Liver (tissue), 9 donors: ENCODE results near the gene NFATC4. TPM values are rescaled to one million over a fixed set of nuclear protein-coding genes. Genes with fewer than 3 reads are reported as not detected.

Experiments
- DNase-seq: peaks from one replicate; pipeline ENCODE4 v3.0.0-alpha.2; 2017; ENCODE audit warnings: low spot score
- H3K27ac ChIP-seq, 2 donors: one replicate each; pipeline ENCODE4 v1.7.0; 2013; ENCODE audit warnings: inconsistent platforms in 2 of 2, low read length in 2 of 2, control low read depth in 1 of 2, low read depth in 1 of 2, mild to moderate bottlenecking in 1 of 2
- H3K27me3 ChIP-seq, 4 donors: one replicate each; pipeline versions ENCODE4 v1.6.1 to v1.7.0; 2013; ENCODE audit warnings: low read length in 3 of 4, inconsistent platforms in 1 of 4, mild to moderate bottlenecking in 1 of 4, moderate library complexity in 1 of 4; ENCODE audit not compliant: control insufficient read depth in 4 of 4, insufficient read depth in 4 of 4
- H3K36me3 ChIP-seq, 4 donors: one replicate each; pipeline versions ENCODE4 v1.6.1 to v1.7.0; 2013; ENCODE audit warnings: low read length in 3 of 4, mild to moderate bottlenecking in 3 of 4, low read depth in 1 of 4, moderate library complexity in 1 of 4; ENCODE audit not compliant: control insufficient read depth in 4 of 4, insufficient read depth in 3 of 4
- H3K4me1 ChIP-seq, 4 donors: one replicate each; pipeline versions ENCODE4 v1.6.1 to v1.7.0; 2013; ENCODE audit warnings: low read length in 3 of 4, mild to moderate bottlenecking in 3 of 4, moderate library complexity in 1 of 4; ENCODE audit not compliant: control insufficient read depth in 4 of 4, insufficient read depth in 4 of 4
- H3K4me3 ChIP-seq, 3 donors: one replicate each; pipeline versions ENCODE4 v1.6.1 to v1.7.0; 2013; ENCODE audit warnings: low read length in 3 of 3, control low read depth in 1 of 3, low read depth in 1 of 3, mild to moderate bottlenecking in 1 of 3
- H3K9ac ChIP-seq, 2 donors: one replicate each; pipeline ENCODE4 v1.7.0; 2013; ENCODE audit warnings: low read length in 2 of 2, mild to moderate bottlenecking in 2 of 2, moderate library complexity in 2 of 2, control low read depth in 1 of 2, low read depth in 1 of 2
- H3K9me3 ChIP-seq, 4 donors: one replicate each; pipeline versions ENCODE4 v1.6.1 to v1.7.0; 2013; ENCODE audit warnings: low read length in 3 of 4; ENCODE audit not compliant: control insufficient read depth in 4 of 4
- ATF3 ChIP-seq: IDR thresholded peaks from 2 replicates; pipeline ENCODE4 v1.6.1; 2016; ENCODE audit warnings: antibody characterized with exemption
- CTCF ChIP-seq: fragments of 150-350 bp; IDR thresholded peaks from 2 replicates; pipeline ENCODE4 v1.5.1; 2017; ENCODE audit warnings: improper control_type of control experiment, low read depth, low read length; ENCODE audit not compliant: missing input control
- EGR1 ChIP-seq, 2 donors: IDR thresholded peaks; 2 replicates each; pipeline ENCODE4 v1.6.1; 2016 to 2018; ENCODE audit warnings: antibody characterized with exemption in 2 of 2, low read depth in 2 of 2
- FOXA1 ChIP-seq: IDR thresholded peaks from 2 replicates; pipeline ENCODE4 v1.6.1; 2016; ENCODE audit warnings: antibody characterized with exemption
- FOXA2 ChIP-seq: IDR thresholded peaks from 2 replicates; pipeline ENCODE4 v1.6.1; 2016; ENCODE audit warnings: antibody characterized with exemption
- GABPA ChIP-seq, 2 donors: IDR thresholded peaks in 1 of 2; conservative IDR thresholded peaks in 1 of 2; 2 replicates each; pipeline ENCODE4 v1.6.1; 2016; ENCODE audit warnings: antibody characterized with exemption in 2 of 2, mild to moderate bottlenecking in 1 of 2, moderate library complexity in 1 of 2
- HNF4A ChIP-seq, 2 donors: conservative IDR thresholded peaks; 2 replicates each; pipeline ENCODE4 v1.6.1; 2016; ENCODE audit warnings: antibody characterized with exemption in 2 of 2, mild to moderate bottlenecking in 2 of 2
- HNF4G ChIP-seq: IDR thresholded peaks from 2 replicates; pipeline ENCODE4 v1.6.1; 2016; ENCODE audit warnings: antibody characterized with exemption
- JUND ChIP-seq, 2 donors: IDR thresholded peaks; 2 replicates each; pipeline ENCODE4 v1.6.1; 2016; ENCODE audit warnings: antibody characterized with exemption in 2 of 2
- MAX ChIP-seq: IDR thresholded peaks from 2 replicates; pipeline ENCODE4 v1.6.1; 2016; ENCODE audit warnings: antibody characterized with exemption
- NR2F2 ChIP-seq: IDR thresholded peaks from 2 replicates; pipeline ENCODE4 v1.6.1; 2016; ENCODE audit warnings: antibody characterized with exemption
- RAD21 ChIP-seq, 2 donors: IDR thresholded peaks; 2 replicates each; pipeline ENCODE4 v1.6.1; 2016; ENCODE audit warnings: antibody characterized with exemption in 2 of 2, mild to moderate bottlenecking in 2 of 2
- REST ChIP-seq: IDR thresholded peaks from 2 replicates; pipeline ENCODE4 v1.6.1; 2016; ENCODE audit warnings: antibody characterized with exemption, mild to moderate bottlenecking
- RXRA ChIP-seq, 2 donors: IDR thresholded peaks; 2 replicates each; pipeline ENCODE4 v1.6.1; 2017 to 2018; ENCODE audit warnings: antibody characterized with exemption in 2 of 2, mild to moderate bottlenecking in 1 of 2
- SP1 ChIP-seq: IDR thresholded peaks from 2 replicates; pipeline ENCODE4 v1.6.1; 2018; ENCODE audit warnings: antibody characterized with exemption, mild to moderate bottlenecking
- TAF1 ChIP-seq: conservative IDR thresholded peaks from 2 replicates; pipeline ENCODE4 v1.6.1; 2016; ENCODE audit warnings: antibody characterized with exemption, mild to moderate bottlenecking
- YY1 ChIP-seq: IDR thresholded peaks from 2 replicates; pipeline ENCODE4 v1.6.1; 2016; ENCODE audit warnings: antibody characterized with exemption, mild to moderate bottlenecking
- ZBTB33 ChIP-seq: IDR thresholded peaks from 2 replicates; pipeline ENCODE4 v1.6.1; 2016; ENCODE audit warnings: antibody characterized with exemption
- WGBS: extraction: QIAGEN DNeasy Blood & Tissue Kit; methylation state at CpG from one replicate; pipeline ENCODE4 v1.1.7; 2013; 5-methylcytosine and 5-hydroxymethylcytosine counted together
- polyA plus RNA-seq, 2 donors: library from polyadenylated mRNA; stranded (reverse) in 1 of 2; unstranded in 1 of 2; fragments of 200-250 nt in 1 of 2; fragments of >200 nt in 1 of 2; fragmentation: Nextera tagmentation in 1 of 2; extraction: Ambion mirVana in 1 of 2; gene quantifications; one replicate each; pipeline versions ENCODE4 v1.2.1 to v1.2.3, GENCODE V29; 2013 to 2015
- total RNA-seq, 2 donors: library from RNA; depleted of rRNA; stranded (reverse); fragments of >200 nt; gene quantifications; one replicate each; pipeline ENCODE4 v1.2.3, GENCODE V29; 2014
- donor health status: healthy.
- donor health status: healthy.
- donor health status: healthy.
- donor health status: healthy.
- donor health status: healthy.

The NFATC4 gene
- total and polyA plus RNA-seq, 4 donors, result 1.0 to 3.6 (median 1.8) TPM

- Histone ChIP-seq H3K27me3 (no peaks in the 10 kb centered on the region), H3K9ac (no peak overlapping the region), H3K4me3 (no peak overlapping the region), H3K4me1 (peaks cover 0 to 3% (median 1%) of the 10 kb centered on the region in 4 donors), H3K36me3 (no peaks in the 10 kb centered on the region), H3K9me3 (no peaks in the 10 kb centered on the region), H3K27ac (no peak overlapping the region)
- TF ChIP-seq CTCF (no peak), GABPA (IDR thresholded peaks at IDR 0.05 in 1 of 2, conservative IDR thresholded peaks at IDR 0.05 in 1 of 2) (no peak), EGR1 (IDR thresholded peaks at IDR 0.05; ENCODE audit: low read depth in 2 of 2) (no peak), SP1 (no peak), RAD21 (IDR thresholded peaks at IDR 0.05) (no peak), JUND (IDR thresholded peaks at IDR 0.05) (no peak), NR2F2 (no peak), MAX (no peak), TAF1 (no peak), RXRA (IDR thresholded peaks at IDR 0.05) (no peak), REST (no peak), ZBTB33 (no peak), FOXA1 (no peak), HNF4G (no peak), FOXA2 (no peak), YY1 (no peak), HNF4A (conservative IDR thresholded peaks at IDR 0.05) (no peak), ATF3 (no peak)
- 68% methylated on average over 1 of the region's 1 CpG for WGBS
- DNase-seq, result no peak
Observed at GRCh38 chr14:24347134-24347533, 20.9 kb upstream of the NFATC4 start.

GRCh38 chr14:24348186-24348585 lies 19.8 kb upstream of the NFATC4 start:
- H3K9me3 ChIP-seq, result no peaks in the 10 kb centered on the region
- 99% methylated on average over 2 of the region's 2 CpGs for WGBS
- TF ChIP-seq RXRA (IDR thresholded peaks at IDR 0.05), result no peak
- TF ChIP-seq JUND (IDR thresholded peaks at IDR 0.05), result no peak
- TF ChIP-seq MAX, result no peak
- no peak for TF ChIP-seq YY1
- TF ChIP-seq TAF1, result no peak
- no peak for TF ChIP-seq FOXA2
- no peak for TF ChIP-seq NR2F2
- no peak for TF ChIP-seq ATF3
- TF ChIP-seq RAD21 (IDR thresholded peaks at IDR 0.05), result no peak
- TF ChIP-seq REST, result no peak
- no peak for TF ChIP-seq HNF4A (conservative IDR thresholded peaks at IDR 0.05)
- no peak for TF ChIP-seq SP1

More at GRCh38 chr14:24348186-24348585, 19.8 kb upstream of the NFATC4 start:
- Histone ChIP-seq H3K9ac (no peak overlapping the region), H3K27me3 (no peaks in the 10 kb centered on the region), H3K4me1 (peaks cover 0 to 3% (median 1%) of the 10 kb centered on the region in 4 donors), H3K4me3 (no peak overlapping the region), H3K36me3 (no peaks in the 10 kb centered on the region), H3K27ac (no peak overlapping the region)
- no peak for DNase-seq
